ENCODE measurements around the gene ZFP28.

The ZFP28 gene

GRCh38 chr19:56554272-56554869 is 15.6 kb downstream of the ZFP28 start:
- no peak for TF ChIP-seq CTCF (IDR thresholded peaks at IDR 0.05)
- intact Hi-C loops (cut with DNase I; ENCODE audit: low total_unique reads): no loop called here
- Histone ChIP-seq H3K36me3 (peaks cover 62 to 97% (median 86%) of the 10 kb centered on the region in 3 donors), H3K4me1 (no peaks in the 10 kb centered on the region), H3K27ac (no peak overlapping the region), H3K9me3 (peaks cover 34 to 100% (median 97%) of the 10 kb centered on the region in 3 donors), H3K27me3 (no peaks in the 10 kb centered on the region), H3K4me3 (no peak overlapping the region)
- no peak for DNase-seq

GRCh38 chr19:56562766-56563165 is 24.0 kb downstream of the ZFP28 start:
- peaks cover 21 to 84% (median 61%) of the 10 kb centered on the region in 3 donors for H3K9me3 ChIP-seq
- H3K4me1 ChIP-seq: peaks cover 0 to 7% (median under 1%) of the 10 kb centered on the region in 4 donors
- intact Hi-C loops (cut with DNase I; ENCODE audit: low total_unique reads): no loop called here
- H3K4me3 ChIP-seq: no peak overlapping the region
- no peak for TF ChIP-seq CTCF (IDR thresholded peaks at IDR 0.05)
- DNase-seq: no peak
- no peak overlapping the region for H3K27ac ChIP-seq
- H3K27me3 ChIP-seq: no peaks in the 10 kb centered on the region
- peaks cover 0 to 73% (median 34%) of the 10 kb centered on the region in 3 donors for H3K36me3 ChIP-seq

GRCh38 chr19:56566904-56567273 is 28.1 kb downstream of the ZFP28 start:
- no peaks in the 10 kb centered on the region for H3K27me3 ChIP-seq
- DNase-seq: peak; percentile 32 to 78
- peaks cover 0 to 13% (median 7%) of the 10 kb centered on the region in 4 donors for H3K4me1 ChIP-seq
- TF ChIP-seq CTCF (IDR thresholded peaks at IDR 0.05): no peak
- intact Hi-C loops (cut with DNase I; ENCODE audit: low total_unique reads): no loop called here
- peaks cover 13 to 83% (median 47%) of the 10 kb centered on the region in 3 donors for H3K9me3 ChIP-seq
- peaks cover 31 to 69% (median 61%) of the 10 kb centered on the region in 3 donors for H3K36me3 ChIP-seq
- H3K4me3 ChIP-seq: peak overlapping the region; percentile 68 to 85
- peak overlapping the region; percentile 84 to 90 for H3K27ac ChIP-seq

- intact Hi-C loops (cut with DNase I; ENCODE audit: low total_unique reads): no loop called here
- H3K4me3 ChIP-seq: peak within 1 kb of the TSS; percentile 68 to 85
- H3K4me1 ChIP-seq: peaks cover 0 to 13% (median 7%) of the 10 kb centered on the region in 4 donors
- H3K27ac ChIP-seq: peak within 1 kb of the TSS; percentile 84 to 90
- H3K27me3 ChIP-seq: no peaks in the 10 kb centered on the region
- TF ChIP-seq CTCF (IDR thresholded peaks at IDR 0.05): no peak
- DNase-seq: peak; percentile 96
- H3K9me3 ChIP-seq: peaks cover 12 to 82% (median 45%) of the 10 kb centered on the region in 3 donors
- H3K36me3 ChIP-seq: peaks cover 37 to 67% (median 60%) of the 10 kb centered on the region in 3 donors
These were observed 28.7 kb downstream of the ZFP28 start, which contains the start of gene ZNF470 for GRCh38 chr19:56567274-56568120. Gene ZNF470 (plus strand): TSS chr19:56567468. CDS start chr19:56570312, 2,844 bp downstream.

- H3K9me3 ChIP-seq: peaks cover 16 to 95% (median 80%) of the 10 kb centered on the region in 3 donors
These were observed 33.8 kb downstream of the ZFP28 start for GRCh38 chr19:56572589-56572988.

More at GRCh38 chr19:56572589-56572988, 33.8 kb downstream of the ZFP28 start:
- intact Hi-C loops (cut with DNase I; ENCODE audit: low total_unique reads): no loop called here
- Histone ChIP-seq H3K4me3 (no peak overlapping the region), H3K36me3 (peaks cover 87 to 90% (median 88%) of the 10 kb centered on the region in 3 donors), H3K4me1 (peaks cover 0 to 8% (median 7%) of the 10 kb centered on the region in 4 donors), H3K27me3 (no peaks in the 10 kb centered on the region), H3K27ac (no peak overlapping the region)
- no peak for DNase-seq
- TF ChIP-seq CTCF (IDR thresholded peaks at IDR 0.05): no peak
